GM23338 (cell line): Measurements from ENCODE around the gene FAM83F. TPM values are rescaled to one million over a fixed set of nuclear protein-coding genes. Genes with fewer than 3 reads are reported as not detected.

Experiments used
- ATAC-seq: fragments of 200-7000 bp; cut with Tn5 transposase; 3 replicates; pipeline ENCODE4 v1.9.1; 2020
- DNase-seq: peaks from one replicate; pipeline ENCODE4 v3.0.0-alpha.2; 2015; ENCODE audit warnings: low spot score
- H2AFZ ChIP-seq: fragments of 200-600 bp; sonication (generic); 2 replicates; pipeline ENCODE4 v1.8.0; 2016; ENCODE audit warnings: antibody characterized with exemption, mild to moderate bottlenecking, moderate library complexity
- H3F3A ChIP-seq: fragments of 200-600 bp; sonication (generic); replicated peaks from 2 replicates; pipeline ENCODE4 v1.8.0; 2017; ENCODE audit warnings: antibody characterized with exemption, mixed run types, low read depth
- H3K27ac ChIP-seq: fragments of 200-600 bp; sonication (generic); 2 replicates; pipeline ENCODE4 v1.6.1; 2016; ENCODE audit warnings: low read depth
- H3K27me3 ChIP-seq: fragments of 200-600 bp; sonication (generic); 2 replicates; pipeline ENCODE4 v1.8.0; 2016; ENCODE audit warnings: mild to moderate bottlenecking, mixed run types, moderate library complexity; ENCODE audit not compliant: insufficient read depth
- H3K36me3 ChIP-seq: fragments of 200-600 bp; sonication (generic); 2 replicates; pipeline ENCODE4 v1.8.0; 2016; ENCODE audit warnings: mild to moderate bottlenecking; ENCODE audit not compliant: insufficient read depth
- H3K4me1 ChIP-seq: fragments of 200-600 bp; sonication (generic); 2 replicates; pipeline ENCODE4 v1.8.0; 2016; ENCODE audit warnings: mild to moderate bottlenecking, moderate library complexity; ENCODE audit not compliant: insufficient read depth
- H3K4me2 ChIP-seq: fragments of 200-600 bp; sonication (generic); 2 replicates; pipeline ENCODE4 v1.7.1; 2017; ENCODE audit warnings: mixed run types
- H3K4me3 ChIP-seq: fragments of 200-600 bp; sonication (generic); 2 replicates; pipeline ENCODE4 v1.6.1; 2016; ENCODE audit warnings: mixed run types
- H3K79me2 ChIP-seq: fragments of 200-600 bp; sonication (generic); replicated peaks from 2 replicates; pipeline ENCODE4 v1.8.0; 2017; ENCODE audit warnings: mild to moderate bottlenecking; ENCODE audit not compliant: insufficient read depth
- H3K9me2 ChIP-seq: fragments of 200-600 bp; sonication (generic); 2 replicates; pipeline ENCODE4 v1.8.0; 2017; ENCODE audit not compliant: insufficient read depth
- H4K20me1 ChIP-seq: fragments of 200-600 bp; sonication (generic); replicated peaks from 2 replicates; pipeline ENCODE4 v1.8.0; 2017; ENCODE audit warnings: mild to moderate bottlenecking; ENCODE audit not compliant: insufficient read depth
- H3K27ac Mint-ChIP-seq: 2 replicates; pipeline ENCODE4 v1.8.0; 2020; ENCODE audit warnings: inconsistent platforms, mild to moderate bottlenecking, moderate library complexity, mixed read lengths
- H3K27me3 Mint-ChIP-seq: 3 replicates; pipeline ENCODE4 v1.8.0; 2022; ENCODE audit warnings: low read depth, mild to moderate bottlenecking, moderate library complexity, mixed read lengths, inconsistent platforms; ENCODE audit not compliant: insufficient read depth, poor library complexity
- H3K36me3 Mint-ChIP-seq: 3 replicates; pipeline ENCODE4 v1.8.0; 2021; ENCODE audit warnings: low read depth, mild to moderate bottlenecking, inconsistent platforms, moderate library complexity, mixed read lengths
- H3K4me1 Mint-ChIP-seq: 3 replicates; pipeline ENCODE4 v1.8.0; 2020; ENCODE audit warnings: mild to moderate bottlenecking, inconsistent platforms, mixed read lengths
- H3K4me3 Mint-ChIP-seq: 3 replicates; pipeline ENCODE4 v1.8.0; 2021; ENCODE audit warnings: moderate library complexity, mild to moderate bottlenecking, inconsistent platforms, mixed read lengths
- H3K9me3 Mint-ChIP-seq: 3 replicates; pipeline ENCODE4 v1.8.0; 2020; ENCODE audit warnings: moderate library complexity, mild to moderate bottlenecking, inconsistent platforms, mixed read lengths
- CREB1 ChIP-seq: fragments of 250-450 bp; sonication (Bioruptor Pico); IDR thresholded peaks from 2 replicates; pipeline ENCODE4 v1.5.0; 2020; ENCODE audit warnings: low read depth, mild to moderate bottlenecking, moderate library complexity
- ETS1 ChIP-seq: IDR thresholded peaks from 2 replicates; pipeline ENCODE4 v1.6.1; 2016; ENCODE audit warnings: antibody characterized with exemption
- EZH2 ChIP-seq: fragments of 200-600 bp; sonication (generic); IDR thresholded peaks from one replicate; pipeline ENCODE4 v1.8.0; 2017; ENCODE audit warnings: antibody characterized with exemption, mild to moderate bottlenecking, low read depth; ENCODE audit not compliant: unreplicated experiment
- EZH2phosphoT487 ChIP-seq: fragments of 200-600 bp; sonication (generic); IDR thresholded peaks from one replicate; pipeline ENCODE4 v1.8.1; 2018; ENCODE audit warnings: antibody characterized with exemption; ENCODE audit not compliant: unreplicated experiment
- JUNB ChIP-seq: IDR thresholded peaks from one replicate; pipeline ENCODE4 v1.6.1; 2016; ENCODE audit warnings: antibody characterized with exemption; ENCODE audit not compliant: unreplicated experiment
- NANOG ChIP-seq: IDR thresholded peaks from 2 replicates; pipeline ENCODE4 v1.6.1; 2016; ENCODE audit warnings: antibody characterized with exemption, borderline replicate concordance
- polyA plus RNA-seq: library from polyadenylated mRNA; unstranded; fragments of >200 nt; fragmentation: Nextera tagmentation; extraction: Ambion mirVana; gene quantifications from 2 replicates; pipeline ENCODE4 v1.2.1, GENCODE V29; 2016
- total RNA-seq: library from RNA; depleted of rRNA; stranded (reverse); fragments of >200 nt; shearing (Covaris generic); gene quantifications from 2 replicates; pipeline ENCODE4 v1.2.3, GENCODE V29; 2014
- TF ChIP-seq, protein P1 (sequence below), 2 experiments: fragments of 200-600 bp in 1 of 2; sonication (generic) in 1 of 2; conservative IDR thresholded peaks; 2 replicates each; pipeline versions ENCODE4 v1.5.1 to v1.6.1; 2016 to 2017; ENCODE audit warnings: antibody characterized with exemption in 2 of 2, low read depth in 2 of 2, mild to moderate bottlenecking in 2 of 2, moderate library complexity in 1 of 2
- TF ChIP-seq, protein P2 (sequence below): IDR thresholded peaks from one replicate; pipeline ENCODE4 v1.6.1; 2018; ENCODE audit warnings: antibody characterized with exemption; ENCODE audit not compliant: unreplicated experiment

Gene FAM83F
- total and polyA plus RNA-seq, 2 experiments from 2014 or later: 3.7 to 15.9 TPM

- Histone ChIP-seq H3K36me3 (no peaks in the 10 kb centered on the region), H3F3A (0 out of 2 replicates have a peak, but pooled peaks cover 2% of the 10 kb centered on the region), H3K27me3 (peaks cover 6% of the 10 kb centered on the region; the same call in 1 of the 2 replicates), H3K9me2 (no peaks in the 10 kb centered on the region), H3K27ac (peak overlapping the region; percentile 9; the same call in 1 of the 2 replicates), H3K4me2 (no peak overlapping the region), H3K79me2 (no peaks in the 10 kb centered on the region), H2AFZ (no peak overlapping the region), H3K4me3 (no peak overlapping the region), H3K4me1 (no peaks in the 10 kb centered on the region), H4K20me1 (no peaks in the 10 kb centered on the region; the same call in 1 of the 2 replicates)
- DNase-seq: no peak
- Mint-ChIP-seq H3K9me3 (no peaks in the 10 kb centered on the region), H3K27me3 (peaks cover 13% of the 10 kb centered on the region), H3K27ac (no peak overlapping the region), H3K4me3 (no peak overlapping the region), H3K36me3 (peaks cover 2% of the 10 kb centered on the region; the same call in 1 of the 3 replicates), H3K4me1 (peaks cover under 1% of the 10 kb centered on the region; the same call in 1 of the 3 replicates)
- no peak for ATAC-seq
- TF ChIP-seq EZH2phosphoT487 (no peak), JUNB (no peak), EZH2 (no peak), NANOG (no peak), CREB1 (no peak), ETS1 (no peak)
- TF ChIP-seq, protein P1, sequence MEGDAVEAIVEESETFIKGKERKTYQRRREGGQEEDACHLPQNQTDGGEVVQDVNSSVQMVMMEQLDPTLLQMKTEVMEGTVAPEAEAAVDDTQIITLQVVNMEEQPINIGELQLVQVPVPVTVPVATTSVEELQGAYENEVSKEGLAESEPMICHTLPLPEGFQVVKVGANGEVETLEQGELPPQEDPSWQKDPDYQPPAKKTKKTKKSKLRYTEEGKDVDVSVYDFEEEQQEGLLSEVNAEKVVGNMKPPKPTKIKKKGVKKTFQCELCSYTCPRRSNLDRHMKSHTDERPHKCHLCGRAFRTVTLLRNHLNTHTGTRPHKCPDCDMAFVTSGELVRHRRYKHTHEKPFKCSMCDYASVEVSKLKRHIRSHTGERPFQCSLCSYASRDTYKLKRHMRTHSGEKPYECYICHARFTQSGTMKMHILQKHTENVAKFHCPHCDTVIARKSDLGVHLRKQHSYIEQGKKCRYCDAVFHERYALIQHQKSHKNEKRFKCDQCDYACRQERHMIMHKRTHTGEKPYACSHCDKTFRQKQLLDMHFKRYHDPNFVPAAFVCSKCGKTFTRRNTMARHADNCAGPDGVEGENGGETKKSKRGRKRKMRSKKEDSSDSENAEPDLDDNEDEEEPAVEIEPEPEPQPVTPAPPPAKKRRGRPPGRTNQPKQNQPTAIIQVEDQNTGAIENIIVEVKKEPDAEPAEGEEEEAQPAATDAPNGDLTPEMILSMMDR (conservative IDR thresholded peaks at IDR 0.05; ENCODE audit: low read depth in 2 of 2): no peak
- TF ChIP-seq, protein P2, sequence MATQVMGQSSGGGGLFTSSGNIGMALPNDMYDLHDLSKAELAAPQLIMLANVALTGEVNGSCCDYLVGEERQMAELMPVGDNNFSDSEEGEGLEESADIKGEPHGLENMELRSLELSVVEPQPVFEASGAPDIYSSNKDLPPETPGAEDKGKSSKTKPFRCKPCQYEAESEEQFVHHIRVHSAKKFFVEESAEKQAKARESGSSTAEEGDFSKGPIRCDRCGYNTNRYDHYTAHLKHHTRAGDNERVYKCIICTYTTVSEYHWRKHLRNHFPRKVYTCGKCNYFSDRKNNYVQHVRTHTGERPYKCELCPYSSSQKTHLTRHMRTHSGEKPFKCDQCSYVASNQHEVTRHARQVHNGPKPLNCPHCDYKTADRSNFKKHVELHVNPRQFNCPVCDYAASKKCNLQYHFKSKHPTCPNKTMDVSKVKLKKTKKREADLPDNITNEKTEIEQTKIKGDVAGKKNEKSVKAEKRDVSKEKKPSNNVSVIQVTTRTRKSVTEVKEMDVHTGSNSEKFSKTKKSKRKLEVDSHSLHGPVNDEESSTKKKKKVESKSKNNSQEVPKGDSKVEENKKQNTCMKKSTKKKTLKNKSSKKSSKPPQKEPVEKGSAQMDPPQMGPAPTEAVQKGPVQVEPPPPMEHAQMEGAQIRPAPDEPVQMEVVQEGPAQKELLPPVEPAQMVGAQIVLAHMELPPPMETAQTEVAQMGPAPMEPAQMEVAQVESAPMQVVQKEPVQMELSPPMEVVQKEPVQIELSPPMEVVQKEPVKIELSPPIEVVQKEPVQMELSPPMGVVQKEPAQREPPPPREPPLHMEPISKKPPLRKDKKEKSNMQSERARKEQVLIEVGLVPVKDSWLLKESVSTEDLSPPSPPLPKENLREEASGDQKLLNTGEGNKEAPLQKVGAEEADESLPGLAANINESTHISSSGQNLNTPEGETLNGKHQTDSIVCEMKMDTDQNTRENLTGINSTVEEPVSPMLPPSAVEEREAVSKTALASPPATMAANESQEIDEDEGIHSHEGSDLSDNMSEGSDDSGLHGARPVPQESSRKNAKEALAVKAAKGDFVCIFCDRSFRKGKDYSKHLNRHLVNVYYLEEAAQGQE: no peak
These were observed 41.4 kb downstream of the FAM83F start for GRCh38 chr22:40036126-40036525.
